Neuron (in vitro differentiated cells): ENCODE measurements around the gene RENBP.

Source experiments
- H2AFZ ChIP-seq: one replicate; pipeline ENCODE4 v1.6.1; 2013; ENCODE audit warnings: low read depth, mild to moderate bottlenecking, inconsistent platforms, low read length, moderate library complexity
- H3K27me3 ChIP-seq: one replicate; pipeline ENCODE4 v1.6.1; 2013; ENCODE audit warnings: low read length; ENCODE audit not compliant: insufficient read depth
- H3K36me3 ChIP-seq: one replicate; pipeline ENCODE4 v1.6.1; 2013; ENCODE audit warnings: low read length; ENCODE audit not compliant: insufficient read depth
- H3K4me1 ChIP-seq: one replicate; pipeline ENCODE4 v1.6.1; 2013; ENCODE audit warnings: low read length; ENCODE audit not compliant: insufficient read depth
- H3K4me3 ChIP-seq: 2 replicates; pipeline ENCODE4 v1.5.1; 2013; ENCODE audit warnings: mild to moderate bottlenecking, low read length, moderate library complexity
- H3K9me3 ChIP-seq: one replicate; pipeline ENCODE4 v1.6.1; 2013; ENCODE audit warnings: low read length

The RENBP gene

DNA sequence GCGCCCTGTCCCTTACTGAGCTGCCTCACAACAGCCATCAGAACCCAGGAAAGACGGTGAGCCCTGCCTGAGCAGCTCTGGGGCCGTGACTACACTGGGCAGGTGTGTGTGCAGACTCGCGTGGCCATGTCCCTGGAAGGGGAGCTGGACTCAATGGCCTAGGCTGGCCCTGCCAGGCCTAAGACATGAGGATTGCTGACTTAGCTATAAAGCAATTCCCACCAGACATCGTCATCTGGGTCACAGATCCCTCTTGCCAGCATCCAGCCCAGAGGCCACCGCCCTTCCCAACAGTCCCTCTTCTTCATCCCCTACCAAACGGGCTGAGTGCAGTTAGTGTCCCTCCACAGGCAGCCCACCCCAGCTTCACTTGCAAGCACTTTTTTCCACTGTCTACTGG, 13.3 kb downstream of the RENBP start:
- no peaks in the 10 kb centered on the region for H3K9me3 ChIP-seq
- peaks cover 9% of the 10 kb centered on the region for H3K36me3 ChIP-seq

DNA sequence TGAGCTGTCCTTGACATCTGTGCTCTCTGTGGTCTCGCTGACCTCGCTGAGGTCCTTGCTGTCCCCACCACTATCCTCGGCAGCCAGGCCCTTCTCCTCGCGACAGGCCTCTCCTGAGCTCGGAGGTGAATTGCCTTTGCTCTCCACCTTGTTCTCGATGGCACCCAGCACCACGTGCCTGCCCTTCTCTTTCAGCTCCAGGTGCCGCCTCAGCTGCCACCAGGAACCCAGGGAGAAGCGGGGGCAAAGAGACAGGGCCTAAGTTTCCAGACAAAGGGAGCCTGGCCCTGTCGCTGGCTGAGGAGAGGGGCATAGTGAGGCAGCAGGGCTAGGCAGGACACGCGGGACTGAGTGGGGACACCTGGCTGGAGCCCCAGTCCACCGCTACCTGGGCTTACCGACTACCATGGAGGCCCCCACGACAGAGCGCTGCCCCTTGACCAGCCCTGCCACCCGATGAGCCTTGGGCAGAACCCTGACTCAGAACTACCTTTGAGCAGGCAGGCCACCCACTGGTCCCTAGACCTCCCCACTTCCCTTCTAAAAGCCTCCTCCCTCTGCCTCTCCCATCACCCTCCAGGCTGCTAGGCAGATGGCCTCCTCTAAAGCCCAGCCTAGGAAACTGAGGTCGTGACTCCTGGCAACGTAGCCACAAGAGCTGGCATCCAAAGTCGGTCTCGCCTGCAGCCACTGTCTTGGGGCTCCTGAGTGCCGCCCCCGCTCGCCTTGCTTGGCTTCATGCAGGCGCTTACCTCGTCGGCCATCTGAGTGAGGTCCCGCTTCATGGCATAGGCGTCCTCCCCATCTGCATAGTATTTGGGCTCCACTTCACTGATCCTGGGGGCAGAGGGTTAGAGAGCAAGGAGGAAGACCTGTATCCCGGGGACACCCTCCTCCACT, 14.2 kb downstream of the RENBP start:
- Histone ChIP-seq H3K4me3 (no peak overlapping the region), H3K27me3 (peaks cover 16% of the 10 kb centered on the region), H3K9me3 (no peaks in the 10 kb centered on the region), H2AFZ (no peak overlapping the region), H3K36me3 (peaks cover 9% of the 10 kb centered on the region), H3K4me1 (peaks cover 15% of the 10 kb centered on the region)

More for the DNA sequence above, 13.3 kb downstream of the RENBP start:
- Histone ChIP-seq H2AFZ (no peak overlapping the region), H3K27me3 (peaks cover 14% of the 10 kb centered on the region), H3K4me3 (no peak overlapping the region), H3K4me1 (peaks cover 15% of the 10 kb centered on the region)

DNA sequence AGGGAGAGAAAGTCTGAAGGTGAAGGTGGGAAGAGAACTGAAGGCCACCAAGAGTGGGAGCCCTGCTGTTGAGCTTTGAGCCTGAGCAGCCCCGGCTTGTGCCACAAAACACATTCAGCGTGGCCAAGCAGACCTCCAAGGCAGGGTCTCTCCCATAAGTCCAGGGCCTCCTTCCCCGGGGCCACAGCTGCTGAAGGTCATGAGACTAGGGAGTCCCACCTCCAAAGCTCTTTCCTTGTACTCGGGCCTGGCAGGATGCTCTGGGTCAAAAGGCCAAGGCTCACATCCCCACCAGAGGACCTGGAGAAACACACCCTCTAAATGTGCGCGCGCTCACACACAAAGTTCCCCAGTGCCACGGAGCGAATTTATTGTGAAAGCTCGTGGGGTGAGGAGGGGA, 14.9 kb downstream of the RENBP start:
- Histone ChIP-seq H3K4me3 (no peak overlapping the region), H3K27me3 (peaks cover 16% of the 10 kb centered on the region), H3K36me3 (peaks cover 9% of the 10 kb centered on the region), H3K4me1 (peaks cover 15% of the 10 kb centered on the region), H3K9me3 (no peaks in the 10 kb centered on the region), H2AFZ (no peak overlapping the region)

GRCh38 chrX:153928846-153929245, 15.6 kb downstream of the RENBP start:
- Histone ChIP-seq H3K36me3 (peaks cover 9% of the 10 kb centered on the region), H3K27me3 (peaks cover 16% of the 10 kb centered on the region), H3K9me3 (no peaks in the 10 kb centered on the region), H2AFZ (no peak overlapping the region), H3K4me3 (no peak overlapping the region), H3K4me1 (peaks cover 14% of the 10 kb centered on the region)

DNA sequence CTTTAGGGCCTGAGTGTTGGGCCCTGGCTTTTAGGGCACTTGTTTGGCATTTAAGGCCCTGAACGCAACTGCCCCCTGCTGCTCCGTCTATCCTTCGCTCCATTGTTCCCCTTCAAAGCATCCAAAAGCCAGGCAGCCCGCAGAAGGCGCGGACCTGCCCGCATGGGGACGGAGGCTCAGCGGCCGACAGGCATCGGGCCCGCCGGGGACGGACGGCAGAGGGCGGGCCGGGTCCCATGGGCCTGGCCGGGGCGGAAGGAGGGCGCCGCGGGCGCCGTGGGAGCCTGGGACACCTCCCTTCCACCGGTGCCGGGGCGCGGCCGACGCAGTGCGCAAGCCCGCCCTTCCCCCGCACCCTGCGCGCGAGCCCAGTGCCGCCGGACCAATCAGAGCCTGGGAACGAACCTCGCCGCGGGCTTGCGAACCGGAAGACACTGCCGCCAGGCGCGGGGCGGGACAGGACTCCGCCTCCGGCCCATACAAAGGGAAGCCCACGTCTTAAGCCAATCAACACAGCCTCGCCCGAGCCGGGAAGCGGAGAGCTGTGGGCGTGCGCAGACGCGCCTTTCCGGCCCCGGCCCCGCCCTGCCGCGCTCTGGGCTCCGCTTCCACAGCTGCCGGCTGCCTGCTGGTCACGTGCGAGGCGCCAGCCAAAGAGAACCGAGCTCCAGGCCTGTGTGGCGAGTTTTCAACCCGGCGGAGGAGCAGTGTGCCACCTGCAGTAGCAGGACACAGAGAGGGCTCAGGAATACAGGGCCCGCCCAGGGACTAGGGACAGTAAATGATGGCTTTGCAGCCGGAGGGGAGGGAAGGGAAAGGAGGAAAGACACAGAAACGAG, 16.3 kb downstream of the RENBP start:
- peaks cover 9% of the 10 kb centered on the region for H3K36me3 ChIP-seq
- peaks cover 16% of the 10 kb centered on the region for H3K27me3 ChIP-seq
- H3K9me3 ChIP-seq = no peaks in the 10 kb centered on the region
- no peak overlapping the region for H2AFZ ChIP-seq
- H3K4me3 ChIP-seq = peak overlapping the region; percentile 67
- peaks cover 10% of the 10 kb centered on the region for H3K4me1 ChIP-seq

DNA sequence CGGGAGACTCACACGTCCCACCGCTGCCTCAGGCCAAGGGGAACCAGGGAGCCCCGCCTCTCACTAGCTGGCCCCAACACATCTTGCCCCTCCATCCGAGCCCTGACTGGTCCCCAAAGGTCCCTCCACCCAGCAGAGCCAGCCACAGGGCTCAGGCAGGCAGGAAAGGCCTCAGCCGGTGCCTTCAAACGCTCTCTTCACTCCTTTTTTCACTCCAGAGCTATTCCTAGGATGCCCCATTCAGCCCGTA, 16.8 kb downstream of the RENBP start:
- Histone ChIP-seq H3K4me1 (peaks cover 10% of the 10 kb centered on the region), H3K9me3 (no peaks in the 10 kb centered on the region), H2AFZ (no peak overlapping the region), H3K27me3 (peaks cover 16% of the 10 kb centered on the region), H3K4me3 (peak overlapping the region; percentile 67), H3K36me3 (peaks cover 9% of the 10 kb centered on the region)

GRCh38 chrX:153926858-153927671, 17.4 kb downstream of the RENBP start:
- Histone ChIP-seq H3K27me3 (peaks cover 16% of the 10 kb centered on the region), H3K4me3 (peak overlapping the region; percentile 67), H2AFZ (no peak overlapping the region), H3K9me3 (no peaks in the 10 kb centered on the region), H3K36me3 (peaks cover 5% of the 10 kb centered on the region), H3K4me1 (peaks cover 12% of the 10 kb centered on the region)

- Histone ChIP-seq H3K4me3 (no peak overlapping the region), H3K27me3 (peaks cover 16% of the 10 kb centered on the region), H3K9me3 (no peaks in the 10 kb centered on the region), H3K36me3 (peaks cover under 1% of the 10 kb centered on the region), H3K4me1 (peaks cover 18% of the 10 kb centered on the region), H2AFZ (no peak overlapping the region)
Measured at GRCh38 chrX:153926552-153926857, 17.9 kb downstream of the RENBP start.

DNA sequence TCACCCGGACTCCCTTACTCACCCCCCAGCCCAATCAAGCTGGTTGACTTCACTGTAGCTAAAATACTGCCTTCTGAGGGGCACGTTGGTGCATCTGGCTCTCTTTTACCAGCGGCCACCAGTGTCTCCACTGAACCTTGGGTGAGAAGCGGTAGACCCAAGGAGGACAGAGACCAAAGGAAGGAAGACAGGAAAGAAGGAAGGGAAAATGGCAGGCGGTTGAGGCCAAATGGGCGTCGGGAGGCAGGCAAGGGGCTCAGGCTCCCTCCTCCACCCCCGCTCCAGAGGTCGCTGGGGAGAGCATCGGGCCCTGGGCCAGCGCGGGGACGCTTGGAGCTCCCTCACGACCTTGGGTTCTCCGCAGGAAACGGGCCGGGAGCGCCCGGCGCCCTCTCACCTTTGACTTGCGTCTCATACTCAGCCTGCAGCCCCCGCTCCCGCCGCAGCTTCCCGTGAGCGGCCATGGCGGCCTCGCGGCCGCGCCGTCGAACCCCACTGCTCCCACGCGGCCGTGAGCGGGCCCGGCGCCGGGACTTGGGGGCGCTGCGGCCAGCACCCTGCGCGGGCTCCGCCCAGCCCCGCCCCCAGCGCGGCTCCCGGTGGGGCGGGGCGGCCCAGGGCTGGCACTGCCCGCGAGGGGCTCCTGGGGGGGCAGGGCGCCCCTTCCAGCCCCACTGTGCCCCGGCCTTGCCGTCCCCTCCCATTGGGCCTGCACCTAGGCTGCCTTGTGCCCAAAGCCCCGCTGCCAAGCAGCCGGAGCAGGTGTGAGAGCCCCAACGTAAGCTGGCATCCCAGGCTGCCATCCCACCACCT, 18.5 kb downstream of the RENBP start, which contains the start of gene ARHGAP4:
Gene ARHGAP4 (minus strand): TSS at position 526 of the 813 bp plus-strand sequence. CDS start 62 bp downstream, at position 464.
- Histone ChIP-seq H2AFZ (no peak within 1 kb of the TSS), H3K36me3 (no peaks in the 10 kb centered on the region), H3K4me1 (peaks cover 20% of the 10 kb centered on the region), H3K4me3 (peak within 1 kb of the TSS; percentile 67), H3K9me3 (no peaks in the 10 kb centered on the region), H3K27me3 (peaks cover 11% of the 10 kb centered on the region)

DNA sequence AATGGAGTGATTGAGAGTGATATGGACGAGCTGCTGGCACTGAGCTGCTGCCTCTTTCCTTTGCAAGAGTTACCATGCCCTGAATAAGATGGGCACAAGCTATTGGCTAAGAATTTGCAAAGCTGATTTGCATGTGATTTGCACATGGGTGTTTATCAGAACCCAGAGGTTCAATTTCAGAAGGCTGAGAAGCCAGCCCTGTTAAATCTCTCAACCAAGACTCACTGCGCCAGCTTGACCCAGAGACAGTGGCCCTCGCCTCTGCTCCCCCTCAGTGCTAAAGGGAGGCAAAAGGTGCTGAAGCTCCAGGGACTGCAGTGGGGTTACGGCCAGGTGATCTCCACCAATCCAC, 19.1 kb downstream of the RENBP start:
- H3K36me3 ChIP-seq = no peaks in the 10 kb centered on the region
- no peaks in the 10 kb centered on the region for H3K9me3 ChIP-seq
- peaks cover 20% of the 10 kb centered on the region for H3K4me1 ChIP-seq
- H3K27me3 ChIP-seq = peaks cover 15% of the 10 kb centered on the region
- H3K4me3 ChIP-seq = no peak overlapping the region
- no peak overlapping the region for H2AFZ ChIP-seq

DNA sequence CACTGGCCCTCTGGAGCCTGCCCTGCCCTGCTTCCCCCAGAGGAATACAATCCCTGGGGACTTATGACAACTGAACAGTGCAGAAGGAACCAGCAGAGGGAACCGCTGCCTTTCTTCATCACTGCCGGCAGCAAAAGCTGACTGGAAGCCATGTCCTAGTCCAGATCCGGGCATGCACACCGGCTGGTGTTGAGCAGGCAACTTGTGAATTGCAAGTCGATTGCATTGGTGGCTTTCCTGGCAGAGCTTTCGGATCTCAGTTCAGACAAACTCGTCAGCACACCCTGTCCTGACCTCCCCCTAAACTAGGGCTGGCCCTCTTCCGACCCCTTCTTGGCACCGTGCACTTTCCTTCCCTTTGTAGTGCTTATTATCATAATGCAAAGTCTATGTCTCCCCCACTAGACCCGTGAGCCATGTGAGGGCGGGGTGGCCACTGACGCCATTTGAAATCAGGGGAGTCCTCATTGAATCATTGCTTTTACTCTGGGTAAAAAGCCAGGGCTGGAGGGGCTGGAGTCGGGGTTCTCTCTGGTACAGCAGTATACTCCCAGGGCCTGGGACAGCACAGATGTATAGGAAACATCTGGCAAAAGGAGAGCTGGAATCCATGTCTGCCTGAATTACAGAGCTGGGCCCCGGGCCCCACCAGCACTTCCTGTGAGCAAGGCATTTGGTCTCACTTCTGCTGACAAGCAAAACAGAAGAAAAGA, 20.1 kb downstream of the RENBP start:
- Histone ChIP-seq H3K4me3 (no peak overlapping the region), H3K36me3 (no peaks in the 10 kb centered on the region)

More for the DNA sequence above, 20.1 kb downstream of the RENBP start:
- Histone ChIP-seq H3K9me3 (no peaks in the 10 kb centered on the region), H3K4me1 (peaks cover 20% of the 10 kb centered on the region), H2AFZ (no peak overlapping the region), H3K27me3 (peaks cover 13% of the 10 kb centered on the region)
